NB4 (cell line): ENCODE results near the gene DRD2.

Experiments
- DNase-seq: peaks from one replicate; pipeline ENCODE4 v3.0.0; 2010; ENCODE audit warnings: low read depth
- H3K4me3 ChIP-seq: one replicate; pipeline ENCODE4 v1.5.1; 2011; ENCODE audit warnings: mild to moderate bottlenecking, low read depth, low read length, moderate library complexity
- CTCF ChIP-seq: IDR thresholded peaks from one replicate; pipeline ENCODE4 v1.5.1; 2012; ENCODE audit warnings: low read depth, low read length
- MAX ChIP-seq: IDR thresholded peaks from 2 replicates; pipeline ENCODE4 v1.6.1; 2011; ENCODE audit warnings: low read depth, low read length
- MYC ChIP-seq: IDR thresholded peaks from 2 replicates; pipeline ENCODE4 v1.6.1; 2011; ENCODE audit warnings: low read depth, low read length
- POLR2A ChIP-seq: IDR thresholded peaks from 2 replicates; pipeline ENCODE4 v1.6.1; 2011; ENCODE audit warnings: mild to moderate bottlenecking; ENCODE audit not compliant: insufficient read length; ENCODE audit errors: extremely low read depth

DRD2 gene

GRCh38 chr11:113470233-113470632 is 5.0 kb downstream of the DRD2 start:
- no peak overlapping the region for H3K4me3 ChIP-seq
- TF ChIP-seq CTCF, result no peak
- no peak for TF ChIP-seq MYC
- TF ChIP-seq POLR2A, result no peak
- TF ChIP-seq MAX, result no peak
- no peak for DNase-seq

GRCh38 chr11:113468726-113469345 is 6.4 kb downstream of the DRD2 start:
- TF ChIP-seq POLR2A, result no peak
- no peak for TF ChIP-seq MYC
- no peak for TF ChIP-seq CTCF
- no peak for TF ChIP-seq MAX
- DNase-seq, result no peak
- H3K4me3 ChIP-seq, result no peak overlapping the region

GRCh38 chr11:113467545-113467944 is 7.7 kb downstream of the DRD2 start:
- no peak for TF ChIP-seq MAX
- TF ChIP-seq POLR2A, result no peak
- no peak for TF ChIP-seq MYC
- no peak for TF ChIP-seq CTCF
- no peak overlapping the region for H3K4me3 ChIP-seq
- DNase-seq, result no peak

GRCh38 chr11:113465786-113466185 is 9.4 kb downstream of the DRD2 start:
- TF ChIP-seq CTCF, result no peak
- no peak for TF ChIP-seq MYC
- TF ChIP-seq MAX, result no peak
- TF ChIP-seq POLR2A, result no peak
- no peak for DNase-seq
- H3K4me3 ChIP-seq, result no peak overlapping the region

- no peak for TF ChIP-seq CTCF
- TF ChIP-seq MAX, result no peak
- TF ChIP-seq MYC, result no peak
- no peak for TF ChIP-seq POLR2A
- DNase-seq, result no peak
- no peak overlapping the region for H3K4me3 ChIP-seq
Measured at GRCh38 chr11:113464416-113464815, 10.8 kb downstream of the DRD2 start.

GRCh38 chr11:113462830-113463229 is 12.4 kb downstream of the DRD2 start:
- no peak overlapping the region for H3K4me3 ChIP-seq
- DNase-seq, result no peak
- TF ChIP-seq MYC (no peak), POLR2A (no peak), CTCF (no peak), MAX (no peak)
